Hematopoietic multipotent progenitor cell treated with erythropoietin and hydrocortisone succinate and interleukin-3 and kit ligand, for 6 days (in vitro differentiated cells): ENCODE data around the gene ATF6B.
"Not testable (repeated sequence)": the region's sequence is repeated elsewhere in the genome, so short reads cannot be mapped to it uniquely, and the experiment has no call there.

Experiments
- DNase-seq: peaks from one replicate; pipeline ENCODE4 v3.0.0-alpha.2; 2015

The ATF6B gene

DNA sequence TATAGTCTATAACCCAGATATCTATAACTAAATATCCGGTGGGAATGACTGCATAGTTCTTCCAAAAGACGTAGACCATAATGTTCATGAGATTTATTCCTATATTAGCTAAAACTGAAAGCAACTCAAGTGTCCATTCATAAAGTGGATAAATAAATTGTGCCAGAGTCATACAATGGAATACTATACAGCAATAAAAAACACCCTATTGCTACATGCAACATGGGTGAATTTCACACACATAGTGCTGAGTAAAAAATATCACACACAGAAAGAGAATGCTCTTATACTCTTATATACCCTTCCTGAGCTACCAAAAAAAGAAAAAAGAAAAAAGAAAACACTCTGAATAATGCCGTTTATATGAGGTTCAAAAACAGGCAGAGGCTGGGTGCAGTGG lies 25.8 kb downstream of the ATF6B start:
- no peak for DNase-seq

- not testable (repeated sequence) for DNase-seq
These were observed 27.8 kb downstream of the ATF6B start for GRCh38 chr6:32100251-32100650.

DNA sequence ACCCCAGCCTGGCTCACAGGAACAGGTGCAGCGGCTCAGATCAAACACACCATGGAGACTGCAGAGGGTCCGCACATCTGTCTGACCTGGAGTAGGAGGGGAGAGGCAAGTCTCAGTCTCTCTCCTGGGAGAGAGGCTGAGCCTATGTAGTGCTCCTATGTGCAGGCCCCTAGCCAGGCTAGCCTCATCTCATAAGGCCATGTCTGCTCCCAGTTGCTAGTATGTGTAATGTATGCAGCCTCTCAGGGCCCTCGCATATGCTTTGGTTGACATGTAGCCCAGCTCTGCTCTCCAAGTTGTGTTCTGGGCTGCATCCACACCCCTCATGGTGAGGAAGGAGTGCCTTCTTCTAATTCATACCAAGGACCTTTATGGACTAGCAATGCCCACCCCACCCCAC lies 30.7 kb downstream of the ATF6B start:
- no peak for DNase-seq

DNA sequence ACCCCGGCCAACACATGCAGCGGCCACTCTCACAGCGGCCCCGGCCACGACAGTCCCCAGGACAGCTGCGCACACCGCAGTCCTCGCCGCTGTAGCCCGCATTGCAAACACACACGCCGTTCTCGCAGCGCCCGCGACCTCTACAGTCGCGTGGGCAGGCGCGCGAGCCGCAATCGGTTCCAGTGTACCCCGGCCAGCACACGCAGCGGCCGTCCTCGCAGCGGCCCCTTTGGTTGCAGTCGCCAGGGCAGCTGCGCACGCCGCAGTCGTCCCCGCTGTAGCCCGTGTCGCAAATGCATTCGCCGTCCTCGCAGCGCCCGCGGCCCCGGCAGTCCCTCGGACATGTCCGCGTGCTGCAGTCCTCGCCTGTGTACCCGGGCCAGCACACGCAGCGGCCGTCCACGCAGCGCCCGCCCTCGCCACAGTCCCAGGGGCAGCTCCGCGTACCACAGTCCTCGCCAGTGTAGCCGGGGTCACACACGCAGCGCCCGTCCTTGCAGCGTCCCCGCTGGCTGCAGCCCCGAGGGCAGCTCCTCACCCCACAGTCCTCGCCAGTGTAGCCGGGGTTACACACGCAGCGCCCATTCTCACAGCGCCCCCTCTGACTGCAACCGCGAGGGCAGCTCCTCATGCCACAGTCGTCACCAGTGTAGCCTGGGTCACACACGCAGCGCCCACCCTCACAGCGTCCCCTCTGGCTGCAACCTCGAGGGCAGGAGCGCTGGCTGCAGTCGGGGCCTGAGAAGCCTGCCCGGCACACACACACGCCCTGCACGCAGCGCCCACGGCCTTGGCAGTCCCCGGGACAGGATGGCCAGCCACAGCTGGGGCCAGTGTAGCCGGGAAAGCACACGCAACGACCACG lies 31.4 kb downstream of the ATF6B start:
- no peak for DNase-seq

GRCh38 chr6:32096087-32096393 lies 32.0 kb downstream of the ATF6B start:
- DNase-seq: no peak

GRCh38 chr6:32095338-32096086 lies 32.5 kb downstream of the ATF6B start:
- no peak for DNase-seq

DNA sequence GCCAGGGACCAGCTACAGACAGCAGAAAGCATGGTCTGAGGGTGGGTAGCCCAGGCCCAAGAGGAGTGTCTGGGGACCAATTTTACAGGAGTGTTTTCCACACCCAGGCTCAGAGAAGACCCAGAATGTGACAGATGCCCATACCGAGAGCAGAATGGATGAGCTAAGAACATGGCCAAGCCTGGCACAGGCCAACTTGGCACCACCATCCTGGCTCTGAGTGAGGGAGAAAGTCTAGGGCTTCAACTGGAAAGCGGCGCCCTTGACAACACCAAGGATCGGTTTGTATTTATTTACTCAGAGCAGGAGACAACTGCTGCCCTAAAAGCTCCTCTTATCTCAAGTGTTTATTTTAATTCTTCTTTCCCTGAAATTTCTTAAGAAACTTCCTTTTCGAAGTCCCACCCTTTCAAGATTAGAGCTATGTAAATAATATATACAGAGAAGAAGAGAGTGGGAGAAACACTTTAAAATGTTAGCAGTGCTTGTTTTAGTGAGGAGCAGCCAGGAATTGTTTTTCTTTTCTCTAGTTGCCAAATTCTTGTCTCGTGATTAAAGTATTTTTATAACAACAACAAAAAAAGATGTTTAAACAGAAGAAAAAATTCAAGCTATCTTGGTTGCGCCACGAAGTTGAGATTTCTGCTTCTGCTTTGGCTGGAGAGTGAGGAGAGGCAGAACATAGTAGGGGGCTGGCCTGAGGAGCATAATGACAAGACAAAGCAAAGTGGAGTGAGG lies 35.1 kb downstream of the ATF6B start:
- no peak for DNase-seq

GRCh38 chr6:32089082-32089828 lies 38.8 kb downstream of the ATF6B start:
- no peak for DNase-seq

GRCh38 chr6:32088487-32089049 lies 39.5 kb downstream of the ATF6B start:
- no peak for DNase-seq

DNA sequence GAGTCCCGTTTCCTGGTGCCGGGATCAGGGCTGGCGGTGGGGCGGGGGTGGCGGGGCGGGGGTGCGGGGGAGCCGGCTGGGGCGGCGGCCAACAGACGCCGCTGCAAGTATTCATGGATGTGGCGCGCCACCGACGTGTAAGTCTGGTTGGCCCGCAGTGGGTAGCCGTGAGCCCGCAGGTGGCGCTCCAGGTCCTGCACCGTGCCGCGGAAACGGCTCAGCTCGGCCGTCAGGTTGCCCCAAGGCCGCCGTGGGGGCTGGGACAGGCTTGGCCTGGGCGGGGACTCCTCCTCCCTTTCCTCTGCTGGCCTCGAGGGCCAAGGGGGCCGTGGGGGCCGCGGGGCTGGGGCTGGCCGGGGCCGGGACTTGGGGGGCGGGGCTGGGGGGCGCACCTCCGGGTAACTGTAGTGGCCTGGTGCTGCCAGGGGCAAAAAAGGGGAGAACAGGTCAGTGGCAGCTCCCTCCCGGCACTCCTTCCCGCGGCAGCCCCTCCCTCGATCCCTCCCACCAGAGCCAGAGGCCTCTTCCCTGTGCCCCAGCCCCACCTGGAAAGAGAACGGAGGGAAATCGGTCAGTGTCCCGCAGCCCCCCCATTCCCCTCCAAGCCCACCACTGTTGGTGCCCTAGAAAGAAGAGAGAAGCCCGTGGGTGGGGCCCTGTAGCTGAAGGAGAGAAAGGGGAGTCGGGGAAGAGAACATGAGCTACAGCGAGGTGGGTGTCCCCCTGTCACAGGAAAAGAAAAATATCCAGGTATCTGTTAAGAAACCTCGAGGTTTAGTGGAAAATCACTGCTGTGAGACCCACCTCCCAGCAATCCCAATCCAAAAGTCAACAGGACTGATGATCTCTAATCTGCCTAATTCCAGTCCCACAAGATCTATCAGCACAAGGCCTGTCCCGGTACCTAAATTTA lies 40.2 kb downstream of the ATF6B start:
- DNase-seq: peak; percentile 92

- DNase-seq: no peak
These were observed 41.1 kb downstream of the ATF6B start for GRCh38 chr6:32086661-32087573.

GRCh38 chr6:32085759-32086459 lies 42.1 kb downstream of the ATF6B start:
- DNase-seq: no peak

GRCh38 chr6:32084780-32085179 lies 43.3 kb downstream of the ATF6B start:
- DNase-seq: no peak

DNA sequence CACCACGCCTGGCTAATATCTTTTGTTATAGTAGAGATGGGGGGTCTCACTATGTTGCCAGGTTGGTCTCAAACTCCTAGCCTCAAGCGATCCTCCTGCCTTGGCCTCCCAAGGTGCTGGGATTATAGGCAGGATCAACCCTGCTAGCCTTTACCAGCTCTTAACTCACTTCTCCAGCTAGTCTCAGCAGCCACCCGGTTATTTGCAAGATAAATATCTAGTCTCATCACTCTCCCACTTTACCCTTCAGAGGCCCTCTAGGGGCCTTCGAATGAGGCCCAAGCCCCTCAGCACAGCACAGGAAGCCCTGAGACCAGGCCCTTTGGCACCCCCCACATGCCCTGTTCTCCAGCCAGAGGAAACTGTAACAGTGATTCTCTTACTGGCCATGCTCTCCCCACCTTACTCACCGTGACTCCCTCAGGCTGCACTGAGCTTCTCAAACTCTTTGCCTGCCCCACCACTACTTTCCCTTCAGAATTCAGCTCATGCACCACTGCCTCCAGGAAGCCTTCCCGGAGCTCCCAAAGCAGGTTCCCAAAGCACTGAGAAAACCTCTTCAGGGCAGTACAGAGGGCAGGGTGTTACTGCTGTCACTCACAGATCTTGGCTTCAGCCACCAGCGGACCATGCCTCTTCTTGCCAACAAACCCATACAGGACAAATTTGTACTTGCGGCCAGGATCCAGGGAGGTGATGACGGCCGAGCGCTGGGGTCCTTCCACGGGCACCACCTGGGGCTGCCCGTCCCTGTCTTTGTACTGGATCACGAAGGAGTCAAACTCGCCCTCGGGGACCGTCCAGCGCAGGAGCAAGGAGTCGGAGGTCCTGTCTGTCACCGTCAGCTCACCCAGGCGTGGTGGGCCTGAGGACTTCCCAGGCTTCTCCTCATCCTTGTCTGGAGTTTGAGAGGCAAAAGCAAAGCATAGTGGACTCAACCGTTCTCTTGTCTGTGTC lies 44.0 kb downstream of the ATF6B start:
- DNase-seq: no peak

DNA sequence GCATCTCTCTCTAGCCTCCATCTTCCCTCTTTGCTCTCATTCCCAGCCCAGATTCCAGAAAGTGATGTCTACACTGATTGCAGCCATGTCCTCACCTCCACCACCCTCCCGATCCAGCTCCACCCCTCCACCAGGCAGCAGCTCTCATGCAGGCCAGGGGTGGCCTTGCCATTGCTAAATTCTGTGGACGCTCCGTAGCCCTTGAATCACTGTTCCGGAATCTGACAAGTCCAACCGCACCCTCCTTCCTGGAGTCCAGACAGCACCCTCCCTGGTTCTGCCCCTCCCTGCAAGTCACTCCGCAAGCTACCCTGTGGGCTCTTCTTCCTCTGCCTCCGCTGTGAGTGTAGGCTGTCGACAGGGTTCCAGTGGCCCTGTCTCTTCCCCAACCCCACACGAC lies 45.1 kb downstream of the ATF6B start:
- DNase-seq: no peak

GRCh38 chr6:32082478-32082877 lies 45.6 kb downstream of the ATF6B start:
- DNase-seq: no peak

DNA sequence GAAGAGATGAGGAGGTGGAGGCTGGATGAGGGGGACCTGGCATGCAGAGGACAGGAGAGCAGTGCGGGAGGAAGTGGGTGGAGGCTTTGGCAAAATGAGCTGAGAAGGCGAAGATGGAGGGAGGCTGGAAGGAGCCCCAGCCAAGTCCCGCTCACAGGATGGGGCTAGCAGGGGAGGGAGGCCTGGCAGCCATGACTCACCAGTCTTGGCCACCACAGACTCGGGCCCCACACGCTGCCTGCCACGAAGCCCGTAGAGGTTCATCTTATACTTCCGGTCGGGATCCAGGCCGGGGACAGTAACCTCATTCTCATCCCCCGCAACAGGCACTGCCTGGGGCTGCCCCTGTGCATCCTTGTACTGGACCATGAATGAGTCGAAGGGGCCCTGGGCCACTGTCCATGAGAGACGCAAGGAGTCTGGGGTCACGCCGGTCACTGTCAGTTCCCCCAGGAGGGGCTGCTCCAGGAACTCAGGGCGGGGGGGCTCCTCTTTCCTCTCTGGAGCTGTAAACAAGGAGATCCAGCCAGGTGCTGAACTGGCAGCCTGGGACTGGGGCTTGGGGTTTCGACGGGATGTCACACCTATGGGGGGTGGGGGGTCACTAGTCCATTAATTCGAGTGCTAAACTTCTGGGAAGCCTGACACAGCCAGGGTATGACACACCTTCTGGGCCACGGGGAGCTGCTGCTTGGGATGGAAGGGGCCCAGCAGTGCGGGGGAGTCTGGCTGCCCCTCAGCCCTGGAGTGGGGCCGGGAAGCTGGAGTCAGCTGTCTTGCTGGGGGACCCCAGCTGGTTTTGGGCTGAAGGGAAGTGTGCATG lies 46.7 kb downstream of the ATF6B start:
- no peak for DNase-seq
